Nephron progenitor cell (in vitro differentiated cells): ENCODE measurements around the gene TYW1.
A peak's percentile ranks its signal among the peaks of the same experiment; 100 is the strongest.
"Not testable (repeated sequence)": the region's sequence is repeated elsewhere in the genome, so short reads cannot be mapped to it uniquely, and the experiment has no call there.

Experiments
- DNase-seq: peaks from one replicate; pipeline ENCODE4 v3.0.0; 2021
- H3K27ac Mint-ChIP-seq: 2 replicates; pipeline ENCODE4 v1.8.0; 2021; ENCODE audit warnings: mild to moderate bottlenecking, moderate library complexity, mixed read lengths
- H3K27me3 Mint-ChIP-seq: 2 replicates; pipeline ENCODE4 v1.8.0; 2021; ENCODE audit warnings: mild to moderate bottlenecking, low read depth, mixed read lengths; ENCODE audit not compliant: poor library complexity
- H3K36me3 Mint-ChIP-seq: 2 replicates; pipeline ENCODE4 v1.8.0; 2021; ENCODE audit warnings: low read depth, mixed read lengths
- H3K4me1 Mint-ChIP-seq: 2 replicates; pipeline ENCODE4 v1.8.0; 2021; ENCODE audit warnings: mixed read lengths
- H3K4me3 Mint-ChIP-seq: 2 replicates; pipeline ENCODE4 v1.8.0; 2021; ENCODE audit warnings: mild to moderate bottlenecking, moderate library complexity, mixed read lengths
- H3K9me3 Mint-ChIP-seq: 2 replicates; pipeline ENCODE4 v1.8.0; 2021; ENCODE audit warnings: mild to moderate bottlenecking, moderate library complexity, mixed read lengths
- CTCF ChIP-seq: fragments of 200-600 bp; sonication (generic); IDR thresholded peaks from 2 replicates; pipeline ENCODE4 v1.5.0; 2021; ENCODE audit warnings: antibody characterized with exemption

The TYW1 gene

GRCh38 chr7:66996444-66997191, at the start of gene TYW1:
Gene TYW1, plus strand, starts transcription at chr7:66996833. Its CDS starts 146 bp downstream, at chr7:66996979.
- Mint-ChIP-seq H3K4me3 (peak within 1 kb of the TSS; percentile 97), H3K36me3 (peaks cover 15% of the 10 kb centered on the region), H3K4me1 (peaks cover 17% of the 10 kb centered on the region), H3K27ac (peak within 1 kb of the TSS; percentile 99)
- DNase-seq = peak; percentile 98
- not testable (repeated sequence) for H3K9me3 Mint-ChIP-seq, H3K27me3 Mint-ChIP-seq

- no peak overlapping the region for H3K27ac Mint-ChIP-seq
- no peaks in the 10 kb centered on the region for H3K4me1 Mint-ChIP-seq
- no peaks in the 10 kb centered on the region for H3K27me3 Mint-ChIP-seq
- peaks cover 52% of the 10 kb centered on the region for H3K36me3 Mint-ChIP-seq
- no peak for TF ChIP-seq CTCF
- no peak overlapping the region for H3K4me3 Mint-ChIP-seq
- no peak for DNase-seq
- H3K9me3 Mint-ChIP-seq = no peaks in the 10 kb centered on the region
These were observed 48.0 kb upstream of the TYW1 start for GRCh38 chr7:66948480-66949109.

- peaks cover 43% of the 10 kb centered on the region for H3K36me3 Mint-ChIP-seq
- no peak overlapping the region for H3K27ac Mint-ChIP-seq
- TF ChIP-seq CTCF = no peak
- H3K9me3 Mint-ChIP-seq = no peaks in the 10 kb centered on the region
- no peaks in the 10 kb centered on the region for H3K27me3 Mint-ChIP-seq
- no peak for DNase-seq
- H3K4me1 Mint-ChIP-seq = no peaks in the 10 kb centered on the region
- H3K4me3 Mint-ChIP-seq = no peak overlapping the region
These were observed 46.3 kb upstream of the TYW1 start for GRCh38 chr7:66950311-66950710.

- no peaks in the 10 kb centered on the region for H3K4me1 Mint-ChIP-seq
- peaks cover 45% of the 10 kb centered on the region for H3K36me3 Mint-ChIP-seq
These were observed 45.9 kb upstream of the TYW1 start for GRCh38 chr7:66950763-66951162.

GRCh38 chr7:66952343-66953043, 44.1 kb upstream of the TYW1 start:
- Mint-ChIP-seq H3K27ac (peak overlapping the region; percentile 44), H3K27me3 (no peaks in the 10 kb centered on the region), H3K4me3 (no peak overlapping the region), H3K4me1 (no peaks in the 10 kb centered on the region), H3K9me3 (no peaks in the 10 kb centered on the region), H3K36me3 (peaks cover 59% of the 10 kb centered on the region)
- DNase-seq = no peak
- no peak for TF ChIP-seq CTCF

More at GRCh38 chr7:66950763-66951162, 45.9 kb upstream of the TYW1 start:
- TF ChIP-seq CTCF = no peak
- no peaks in the 10 kb centered on the region for H3K9me3 Mint-ChIP-seq
- no peaks in the 10 kb centered on the region for H3K27me3 Mint-ChIP-seq
- no peak for DNase-seq
- no peak overlapping the region for H3K4me3 Mint-ChIP-seq
- H3K27ac Mint-ChIP-seq = peak overlapping the region; percentile 38

- no peaks in the 10 kb centered on the region for H3K4me1 Mint-ChIP-seq
- no peak for DNase-seq
- H3K9me3 Mint-ChIP-seq = no peaks in the 10 kb centered on the region
- H3K4me3 Mint-ChIP-seq = no peak overlapping the region
- peaks cover 59% of the 10 kb centered on the region for H3K36me3 Mint-ChIP-seq
- TF ChIP-seq CTCF = no peak
- peak overlapping the region; percentile 44 for H3K27ac Mint-ChIP-seq
- no peaks in the 10 kb centered on the region for H3K27me3 Mint-ChIP-seq
These were observed 43.6 kb upstream of the TYW1 start for GRCh38 chr7:66953044-66953427.
